Measurements from ENCODE around the gene RBM33.

DNA sequence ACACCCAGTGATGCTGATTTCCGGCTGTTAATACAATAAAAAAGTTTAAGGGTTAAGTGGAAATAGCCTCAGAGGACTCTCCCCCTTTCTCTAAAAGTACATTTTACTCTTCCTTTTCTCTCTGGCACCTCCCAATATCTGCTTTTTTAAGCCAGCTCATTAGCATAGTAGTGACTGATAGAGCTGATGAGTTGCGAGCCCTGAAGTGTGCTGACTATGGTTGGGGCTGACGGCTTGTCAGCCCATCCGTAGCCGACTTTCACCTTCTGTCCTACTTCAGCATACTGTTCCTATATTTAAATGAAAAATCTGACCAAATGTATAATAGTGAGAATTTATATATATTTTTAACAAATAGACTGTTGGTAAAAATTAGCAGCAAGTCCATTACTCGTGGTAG is 87.8 kb downstream of the RBM33 start:
- TF ChIP-seq, protein P1, sequence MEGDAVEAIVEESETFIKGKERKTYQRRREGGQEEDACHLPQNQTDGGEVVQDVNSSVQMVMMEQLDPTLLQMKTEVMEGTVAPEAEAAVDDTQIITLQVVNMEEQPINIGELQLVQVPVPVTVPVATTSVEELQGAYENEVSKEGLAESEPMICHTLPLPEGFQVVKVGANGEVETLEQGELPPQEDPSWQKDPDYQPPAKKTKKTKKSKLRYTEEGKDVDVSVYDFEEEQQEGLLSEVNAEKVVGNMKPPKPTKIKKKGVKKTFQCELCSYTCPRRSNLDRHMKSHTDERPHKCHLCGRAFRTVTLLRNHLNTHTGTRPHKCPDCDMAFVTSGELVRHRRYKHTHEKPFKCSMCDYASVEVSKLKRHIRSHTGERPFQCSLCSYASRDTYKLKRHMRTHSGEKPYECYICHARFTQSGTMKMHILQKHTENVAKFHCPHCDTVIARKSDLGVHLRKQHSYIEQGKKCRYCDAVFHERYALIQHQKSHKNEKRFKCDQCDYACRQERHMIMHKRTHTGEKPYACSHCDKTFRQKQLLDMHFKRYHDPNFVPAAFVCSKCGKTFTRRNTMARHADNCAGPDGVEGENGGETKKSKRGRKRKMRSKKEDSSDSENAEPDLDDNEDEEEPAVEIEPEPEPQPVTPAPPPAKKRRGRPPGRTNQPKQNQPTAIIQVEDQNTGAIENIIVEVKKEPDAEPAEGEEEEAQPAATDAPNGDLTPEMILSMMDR (IDR thresholded peaks at IDR 0.05), result no peak
- TF ChIP-seq, protein P2, sequence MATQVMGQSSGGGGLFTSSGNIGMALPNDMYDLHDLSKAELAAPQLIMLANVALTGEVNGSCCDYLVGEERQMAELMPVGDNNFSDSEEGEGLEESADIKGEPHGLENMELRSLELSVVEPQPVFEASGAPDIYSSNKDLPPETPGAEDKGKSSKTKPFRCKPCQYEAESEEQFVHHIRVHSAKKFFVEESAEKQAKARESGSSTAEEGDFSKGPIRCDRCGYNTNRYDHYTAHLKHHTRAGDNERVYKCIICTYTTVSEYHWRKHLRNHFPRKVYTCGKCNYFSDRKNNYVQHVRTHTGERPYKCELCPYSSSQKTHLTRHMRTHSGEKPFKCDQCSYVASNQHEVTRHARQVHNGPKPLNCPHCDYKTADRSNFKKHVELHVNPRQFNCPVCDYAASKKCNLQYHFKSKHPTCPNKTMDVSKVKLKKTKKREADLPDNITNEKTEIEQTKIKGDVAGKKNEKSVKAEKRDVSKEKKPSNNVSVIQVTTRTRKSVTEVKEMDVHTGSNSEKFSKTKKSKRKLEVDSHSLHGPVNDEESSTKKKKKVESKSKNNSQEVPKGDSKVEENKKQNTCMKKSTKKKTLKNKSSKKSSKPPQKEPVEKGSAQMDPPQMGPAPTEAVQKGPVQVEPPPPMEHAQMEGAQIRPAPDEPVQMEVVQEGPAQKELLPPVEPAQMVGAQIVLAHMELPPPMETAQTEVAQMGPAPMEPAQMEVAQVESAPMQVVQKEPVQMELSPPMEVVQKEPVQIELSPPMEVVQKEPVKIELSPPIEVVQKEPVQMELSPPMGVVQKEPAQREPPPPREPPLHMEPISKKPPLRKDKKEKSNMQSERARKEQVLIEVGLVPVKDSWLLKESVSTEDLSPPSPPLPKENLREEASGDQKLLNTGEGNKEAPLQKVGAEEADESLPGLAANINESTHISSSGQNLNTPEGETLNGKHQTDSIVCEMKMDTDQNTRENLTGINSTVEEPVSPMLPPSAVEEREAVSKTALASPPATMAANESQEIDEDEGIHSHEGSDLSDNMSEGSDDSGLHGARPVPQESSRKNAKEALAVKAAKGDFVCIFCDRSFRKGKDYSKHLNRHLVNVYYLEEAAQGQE (IDR thresholded peaks at IDR 0.05; ENCODE audit: insufficient read depth in 1 of 2, low read depth in 2 of 2, low read length in 1 of 2), result no peak
- TF ChIP-seq POLR2AphosphoS5 (IDR thresholded peaks at IDR 0.05; ENCODE audit: low read depth, low read length) (no peak), SIN3A (IDR thresholded peaks at IDR 0.05; ENCODE audit: borderline replicate concordance, insufficient read depth, low read depth, low read length) (no peak), TCF7L2 (IDR thresholded peaks at IDR 0.05; ENCODE audit: low read depth, low read length) (no peak)
